Smooth muscle cell (in vitro differentiated cells): ENCODE data around the gene SGF29. TPM values are rescaled to one million over a fixed set of nuclear protein-coding genes. Genes with fewer than 3 reads are reported as not detected.

Source experiments
- DNase-seq: peaks from one replicate; lab custom pipeline; 2025; ENCODE audit not compliant: unreplicated experiment; lab: John Stamatoyannopoulos, UW
- H2AFZ ChIP-seq: fragments of 200-600 bp; sonication (generic); 2 replicates; pipeline ENCODE4 v1.6.0; 2016; ENCODE audit warnings: antibody characterized with exemption, low read depth, mild to moderate bottlenecking
- H3F3A ChIP-seq: fragments of 200-600 bp; sonication (generic); 2 replicates; pipeline ENCODE4 v1.6.0; 2017; ENCODE audit warnings: antibody characterized with exemption, low read depth
- H3K27ac ChIP-seq: fragments of 200-600 bp; sonication (generic); 2 replicates; pipeline ENCODE4 v1.5.1; 2016; ENCODE audit warnings: low read depth, mild to moderate bottlenecking
- H3K27me3 ChIP-seq: fragments of 200-600 bp; sonication (generic); 2 replicates; pipeline ENCODE4 v1.6.1; 2016; ENCODE audit warnings: low read depth, mild to moderate bottlenecking
- H3K36me3 ChIP-seq: fragments of 200-600 bp; sonication (generic); 2 replicates; pipeline ENCODE4 v1.5.1; 2016; ENCODE audit warnings: low read depth
- H3K4me1 ChIP-seq: fragments of 200-600 bp; sonication (generic); 2 replicates; pipeline ENCODE4 v1.5.1; 2016; ENCODE audit warnings: low read depth
- H3K4me2 ChIP-seq: fragments of 200-600 bp; sonication (generic); 2 replicates; pipeline ENCODE4 v1.6.0; 2016; ENCODE audit warnings: mild to moderate bottlenecking
- H3K4me3 ChIP-seq: fragments of 200-600 bp; sonication (generic); 2 replicates; pipeline ENCODE4 v1.5.1; 2016; ENCODE audit warnings: mild to moderate bottlenecking
- H3K79me2 ChIP-seq: fragments of 200-600 bp; sonication (generic); 2 replicates; pipeline ENCODE4 v1.6.0; 2016; ENCODE audit warnings: low read depth, mild to moderate bottlenecking
- H3K9ac ChIP-seq: fragments of 200-600 bp; sonication (generic); 2 replicates; pipeline ENCODE4 v1.6.0; 2016; ENCODE audit warnings: low read depth
- H3K9me3 ChIP-seq: fragments of 200-600 bp; sonication (generic); replicated peaks from 2 replicates; pipeline ENCODE4 v1.5.1; 2016; ENCODE audit warnings: low read depth
- H4K20me1 ChIP-seq: fragments of 200-600 bp; sonication (generic); 2 replicates; pipeline ENCODE4 v1.6.0; 2016; ENCODE audit warnings: low read depth
- CTCF ChIP-seq: fragments of 200-600 bp; sonication (generic); IDR thresholded peaks from 2 replicates; pipeline ENCODE4 v1.5.1; 2017; ENCODE audit warnings: borderline replicate concordance, mild to moderate bottlenecking, antibody characterized with exemption; ENCODE audit not compliant: insufficient read depth, poor library complexity, severe bottlenecking
- WGBS: methylation state at CpG from one replicate; pipeline ENCODE4 v1.1.7; 2016; ENCODE audit warnings: low lambda C conversion rate; 5-methylcytosine and 5-hydroxymethylcytosine counted together
- polyA plus RNA-seq: library from polyadenylated mRNA; unstranded; fragments of >200 nt; fragmentation: Nextera tagmentation; extraction: Ambion mirVana; gene quantifications from 2 replicates; pipeline ENCODE4 v1.2.1, GENCODE V29; 2016
- total RNA-seq: library from RNA; depleted of rRNA; stranded (reverse); fragments of >200 nt; gene quantifications from 2 replicates; pipeline ENCODE4 v1.2.3, GENCODE V29; 2014

The SGF29 gene
- total and polyA plus RNA-seq, 2 experiments from 2014 or later, result 5.7 to 9.4 TPM

- TF ChIP-seq CTCF, result no peak
- no peak overlapping the region for H3K4me3 ChIP-seq
- 93% methylated on average over 8 of the region's 8 CpGs for WGBS
- H3K4me2 ChIP-seq, result no peak overlapping the region
- no peak overlapping the region for H3K27ac ChIP-seq
- no peak overlapping the region for H2AFZ ChIP-seq
- H3K4me1 ChIP-seq, result peaks cover 6% of the 10 kb centered on the region
- H3K27me3 ChIP-seq, result no peaks in the 10 kb centered on the region
- no peaks in the 10 kb centered on the region for H4K20me1 ChIP-seq
- no peaks in the 10 kb centered on the region for H3K79me2 ChIP-seq
- DNase-seq, result no peak
- no peaks in the 10 kb centered on the region for H3F3A ChIP-seq
- no peaks in the 10 kb centered on the region for H3K9me3 ChIP-seq
- H3K9ac ChIP-seq, result no peak overlapping the region
- no peaks in the 10 kb centered on the region for H3K36me3 ChIP-seq
Measured at GRCh38 chr16:28575446-28576109, 21.9 kb downstream of the SGF29 start.

GRCh38 chr16:28580726-28581315 lies 27.1 kb downstream of the SGF29 start:
- no peaks in the 10 kb centered on the region for H3K27me3 ChIP-seq
- H4K20me1 ChIP-seq, result no peaks in the 10 kb centered on the region
- no peak for TF ChIP-seq CTCF
- H3K79me2 ChIP-seq, result no peaks in the 10 kb centered on the region
- no peak overlapping the region for H3K9ac ChIP-seq
- H3F3A ChIP-seq, result no peaks in the 10 kb centered on the region
- H3K27ac ChIP-seq, result no peak overlapping the region
- WGBS, result 96% methylated on average over 15 of the region's 15 CpGs
- no peak overlapping the region for H3K4me3 ChIP-seq
- H2AFZ ChIP-seq, result no peak overlapping the region
- H3K4me2 ChIP-seq, result no peak overlapping the region
- no peak for DNase-seq
- H3K9me3 ChIP-seq, result no peaks in the 10 kb centered on the region
- H3K36me3 ChIP-seq, result no peaks in the 10 kb centered on the region
- no peaks in the 10 kb centered on the region for H3K4me1 ChIP-seq

GRCh38 chr16:28585674-28586073 lies 32.0 kb downstream of the SGF29 start:
- DNase-seq, result no peak
- Histone ChIP-seq H3K36me3 (no peaks in the 10 kb centered on the region), H3K9me3 (no peaks in the 10 kb centered on the region), H2AFZ (no peak overlapping the region), H3K27ac (no peak overlapping the region), H3K9ac (no peak overlapping the region), H3K4me1 (no peaks in the 10 kb centered on the region), H3K4me3 (no peak overlapping the region), H3F3A (no peaks in the 10 kb centered on the region), H4K20me1 (no peaks in the 10 kb centered on the region), H3K27me3 (no peaks in the 10 kb centered on the region), H3K4me2 (no peak overlapping the region), H3K79me2 (no peaks in the 10 kb centered on the region)
- 98% methylated on average over 11 of the region's 11 CpGs for WGBS
- TF ChIP-seq CTCF, result no peak

GRCh38 chr16:28586466-28586865 lies 32.7 kb downstream of the SGF29 start:
- no peak for TF ChIP-seq CTCF
- no peaks in the 10 kb centered on the region for H3K79me2 ChIP-seq
- H3K4me1 ChIP-seq, result no peaks in the 10 kb centered on the region

More at GRCh38 chr16:28586466-28586865, 32.7 kb downstream of the SGF29 start:
- no peaks in the 10 kb centered on the region for H3F3A ChIP-seq
- H4K20me1 ChIP-seq, result no peaks in the 10 kb centered on the region
- no peak overlapping the region for H3K27ac ChIP-seq
- 93% methylated on average over 3 of the region's 3 CpGs for WGBS
- H2AFZ ChIP-seq, result no peak overlapping the region
- H3K27me3 ChIP-seq, result no peaks in the 10 kb centered on the region
- no peak overlapping the region for H3K9ac ChIP-seq
- no peaks in the 10 kb centered on the region for H3K36me3 ChIP-seq
- H3K4me2 ChIP-seq, result no peak overlapping the region
- no peaks in the 10 kb centered on the region for H3K9me3 ChIP-seq
- H3K4me3 ChIP-seq, result no peak overlapping the region
- no peak for DNase-seq
